GM12878 (cell line): ENCODE measurements around the gene TOP3A. TPM values are rescaled to one million over a fixed set of nuclear protein-coding genes. Genes with fewer than 3 reads are reported as not detected.

Experiments used
- ATAC-seq: fragments of 200-7000 bp; cut with Tn5 transposase; 3 replicates; pipeline ENCODE4 v1.9.1; 2020; ENCODE audit warnings: mild to moderate bottlenecking, moderate library complexity
- BruUV-seq: library from RNA; stranded (reverse); fragments of 400-500 nt; replicated peaks from 2 replicates; lab custom pipeline; 2021; lab: Mats Ljungman, UMichigan
- CTCF ChIA-PET: fragments of 300-600 bp; sonication (Branson Sonifier 250); formaldehyde crosslinking; extraction: SDS; loops from one replicate; lab custom pipeline; 2021; ENCODE audit warnings: inconsistent platforms; lab: Yijun Ruan, JAX
- POLR2A ChIA-PET: fragments of 350-600 bp; formaldehyde crosslinking; extraction: SDS; loops from one replicate; lab custom pipeline; 2021; ENCODE audit warnings: inconsistent platforms; lab: Charles Lee
- RAD21 ChIA-PET: fragments of 300-600 bp; sonication (Branson Sonifier 250); formaldehyde crosslinking; loops from one replicate; lab custom pipeline; 2023; ENCODE audit warnings: antibody characterized with exemption; ENCODE audit not compliant: unreplicated experiment; lab: Charles Lee
- SMC1A ChIA-PET: fragments of 300-600 bp; sonication (Branson Sonifier 250); formaldehyde crosslinking; loops from one replicate; lab custom pipeline; 2023; ENCODE audit not compliant: unreplicated experiment, uncharacterized antibody; lab: Charles Lee
- DNase-seq: peaks from one replicate; pipeline ENCODE4 v3.0.0-alpha.2; 2011; ENCODE audit warnings: low read depth, low spot score
- FAIRE-seq: peaks from 3 replicates; lab custom pipeline; 2011; peaks lifted over from hg19 to GRCh38; lab: Jason Lieb, UNC
- H2AFZ ChIP-seq: 2 replicates; pipeline ENCODE4 v1.6.0; 2011; ENCODE audit warnings: low read depth, low read length, control low read depth; ENCODE audit not compliant: control insufficient read depth
- H3K27ac ChIP-seq: 2 replicates; pipeline ENCODE4 v1.5.1; 2011; ENCODE audit warnings: control low read depth; ENCODE audit not compliant: control insufficient read depth, insufficient read depth
- H3K27me3 ChIP-seq, 2 experiments: replicated peaks in 1 of 2; 2 replicates each; pipeline versions ENCODE4 v1.6.0 to v1.6.1; 2011; ENCODE audit warnings: low read length in 1 of 2; ENCODE audit not compliant: control insufficient read depth in 2 of 2, insufficient read depth in 2 of 2
- H3K36me3 ChIP-seq, 2 experiments: 2 replicates each; pipeline ENCODE4 v1.5.1; 2011; ENCODE audit warnings: low read length in 1 of 2; ENCODE audit not compliant: control insufficient read depth in 2 of 2, insufficient read depth in 2 of 2
- H3K4me1 ChIP-seq: 2 replicates; pipeline ENCODE4 v1.6.1; 2011; ENCODE audit warnings: mild to moderate bottlenecking, low read length, moderate library complexity, mixed read lengths; ENCODE audit not compliant: control insufficient read depth, insufficient read depth
- H3K4me2 ChIP-seq: 2 replicates; pipeline ENCODE4 v1.6.0; 2011; ENCODE audit warnings: control low read depth; ENCODE audit not compliant: control insufficient read depth, insufficient read depth
- H3K4me3 ChIP-seq: fragments of 200-600 bp; sonication (generic); 2 replicates; pipeline ENCODE4 v1.5.1; 2016
- H3K79me2 ChIP-seq: 2 replicates; pipeline ENCODE4 v1.6.0; 2011; ENCODE audit warnings: low read length; ENCODE audit not compliant: control insufficient read depth, insufficient read depth
- H3K9ac ChIP-seq: 2 replicates; pipeline ENCODE4 v1.8.0; 2011; ENCODE audit warnings: low read length, control low read depth, mixed read lengths; ENCODE audit not compliant: control insufficient read depth, insufficient read depth
- H3K9me3 ChIP-seq: replicated peaks from 3 replicates; pipeline ENCODE4 v1.5.1; 2011; ENCODE audit warnings: mild to moderate bottlenecking, low read length; ENCODE audit not compliant: control insufficient read depth, insufficient read depth
- H4K20me1 ChIP-seq: 2 replicates; pipeline ENCODE4 v1.6.0; 2011; ENCODE audit not compliant: control insufficient read depth, insufficient read depth
- BHLHE40 ChIP-seq, 2 experiments: fragments of 450-650 bp in 1 of 2; IDR thresholded peaks; 2 replicates each; pipeline ENCODE4 v1.6.1; 2011 to 2017; ENCODE audit warnings: low read depth in 2 of 2, borderline replicate concordance in 1 of 2, improper control_type of control experiment in 1 of 2, low read length in 1 of 2, mild to moderate bottlenecking in 1 of 2
- EZH2 ChIP-seq: IDR thresholded peaks from 2 replicates; pipeline ENCODE4 v1.6.1; 2012; ENCODE audit warnings: low read depth, mild to moderate bottlenecking, control low read depth, inconsistent platforms, low read length, borderline replicate concordance; ENCODE audit not compliant: control insufficient read depth
- HSF1 ChIP-seq: fragments of 150-350 bp; IDR thresholded peaks from 2 replicates; pipeline ENCODE4 v1.6.1; 2014; ENCODE audit warnings: mild to moderate bottlenecking, low read depth, low read length
- NR2F1 ChIP-seq: fragments of 450-650 bp; conservative IDR thresholded peaks from 2 replicates; pipeline ENCODE4 v1.6.1; 2017; ENCODE audit warnings: mild to moderate bottlenecking
- PAX8 ChIP-seq: fragments of 450-650 bp; IDR thresholded peaks from 2 replicates; pipeline ENCODE4 v1.6.1; 2017; ENCODE audit warnings: mild to moderate bottlenecking, moderate library complexity
- PRDM15 ChIP-seq: fragments of 450-650 bp; formaldehyde crosslinking; IDR thresholded peaks from 2 replicates; pipeline ENCODE4 v1.4.0; 2020; ENCODE audit warnings: mild to moderate bottlenecking, moderate library complexity
- SKIL ChIP-seq: fragments of 450-650 bp; IDR thresholded peaks from 2 replicates; pipeline ENCODE4 v1.6.1; 2017; ENCODE audit warnings: mild to moderate bottlenecking, low read depth, inconsistent platforms; ENCODE audit not compliant: poor library complexity, severe bottlenecking
- SUZ12 ChIP-seq: fragments of 200-600 bp; sonication (generic); IDR thresholded peaks from one replicate; pipeline ENCODE4 v1.6.1; 2018; ENCODE audit warnings: antibody characterized with exemption, mild to moderate bottlenecking; ENCODE audit not compliant: unreplicated experiment
- ZNF207 ChIP-seq: fragments of 450-650 bp; IDR thresholded peaks from 2 replicates; pipeline ENCODE4 v1.6.1; 2014; ENCODE audit warnings: antibody characterized with exemption, mild to moderate bottlenecking, borderline replicate concordance
- ZNF217 ChIP-seq: fragments of 450-650 bp; IDR thresholded peaks from 2 replicates; pipeline ENCODE4 v1.6.1; 2017; ENCODE audit warnings: antibody characterized with exemption, mild to moderate bottlenecking
- WGBS: methylation state at CpG from one replicate; pipeline ENCODE4 v1.1.6; 2016; ENCODE audit warnings: low lambda C conversion rate; ENCODE audit not compliant: insufficient replicate concordance, insufficient coverage; ENCODE audit errors: missing lambda C conversion rate; 5-methylcytosine and 5-hydroxymethylcytosine counted together
- in situ Hi-C: fragments of 300-500 bp; cut with MboI; formaldehyde crosslinking; loops from 9 replicates; pipeline ENCODE4 v1.14.3; 2018; ENCODE audit warnings: mixed read lengths
- intact Hi-C: fragments of 100-400 bp; cut with micrococcal nuclease; formaldehyde crosslinking; loops from one replicate; pipeline ENCODE4 v1.14.2; 2022; ENCODE audit not compliant: unreplicated experiment
- polyA plus RNA-seq, 11 experiments: library from polyadenylated mRNA; depleted of rRNA in 4 of 11; unstranded in 6 of 11; stranded (reverse) in 5 of 11; fragments of >200 nt; fragmentation: Nextera tagmentation in 4 of 11; fragmentation: Illumina TruSeq in 1 of 11; extraction: Ambion mirVana in 4 of 11; extraction: Trizol in 1 of 11; gene quantifications; 1 replicate in 1 of 11; 2 replicates in 10 of 11; pipeline versions ENCODE4 v1.2.1 to v1.2.3, GENCODE V29; 2011 to 2016; ENCODE audit warnings: inconsistent platforms in 2 of 11, missing spikeins in 2 of 11, low read depth in 1 of 11
- total RNA-seq, 4 experiments: library from RNA; depleted of rRNA in 3 of 4; stranded (reverse); fragments of >200 nt in 3 of 4; fragmentation: Illumina TruSeq in 1 of 4; extraction: Trizol in 1 of 4; gene quantifications; 2 replicates each; pipeline versions ENCODE4 v1.2.1 to v1.2.3, GENCODE V29; 2013 to 2021

The TOP3A gene
- total and polyA plus RNA-seq, 10 of the 15 experiments (the other 5 are each of a cell fraction or from before 2014, with no cell fraction given) = 4.2 to 51.9 (median 31.8) TPM

- Histone ChIP-seq H3K4me2 (no peak overlapping the region), H3K4me3 (no peak overlapping the region), H3K9ac (no peak overlapping the region), H3K27ac (no peak overlapping the region), H3K36me3 (peaks cover 10 to 32% of the 10 kb centered on the region in 2 experiments)
- SMC1A ChIA-PET = interaction anchor here (1.6 kb wide), 1 partner anchor 114 kb away, joined by 3 read pairs; the partner anchor contains the start of gene SHMT1
- DNase-seq = no peak
- TF ChIP-seq SKIL = no peak
- TF ChIP-seq ZNF207 = no peak
- no peak for TF ChIP-seq SUZ12
- TF ChIP-seq ZNF217 = no peak
- no peak for TF ChIP-seq PRDM15 (CRISPR knock-in tag)
- no peak for TF ChIP-seq HSF1
- TF ChIP-seq NR2F1 = no peak
- no peak for TF ChIP-seq PAX8
- no peak for TF ChIP-seq BHLHE40 (IDR thresholded peaks at IDR 0.05; ENCODE audit: borderline replicate concordance in 1 of 2, low read depth in 2 of 2, low read length in 1 of 2)
- no peak for TF ChIP-seq EZH2
- TF ChIP-seq, all 136 proteins: peak for 0
- ATAC-seq (no peak), FAIRE-seq (no peak)
- Histone ChIP-seq H3K79me2 (no peaks in the 10 kb centered on the region), H3K4me1 (no peaks in the 10 kb centered on the region), H3K27me3 (no peaks in the 10 kb centered on the region), H4K20me1 (no peaks in the 10 kb centered on the region), H3K9me3 (no peaks in the 10 kb centered on the region), H2AFZ (no peak overlapping the region)
- RAD21 ChIA-PET = interaction anchor here (0.6 kb wide), 1 partner anchor 15 kb away, joined by 3 read pairs; no protein-coding TSS in a partner anchor
- intact Hi-C loops (no loop called here), in situ Hi-C loops (no loop called here)
- CTCF ChIA-PET = interaction anchor here (0.7 to 1.4 kb wide), 3 partner anchors 9 to 114 kb away, joined by 3 to 4 read pairs (median 4); partner anchors contain the start of gene SHMT1
- BruUV-seq = no TSS peak
- POLR2A ChIA-PET = no interaction called here
- 95% methylated on average over 7 of the region's 7 CpGs for WGBS
Observed at GRCh38 chr17:18248811-18249210, 66.0 kb downstream of the TOP3A start.
